ENCODE measurements around the gene DIAPH3.

DIAPH3 gene

DNA sequence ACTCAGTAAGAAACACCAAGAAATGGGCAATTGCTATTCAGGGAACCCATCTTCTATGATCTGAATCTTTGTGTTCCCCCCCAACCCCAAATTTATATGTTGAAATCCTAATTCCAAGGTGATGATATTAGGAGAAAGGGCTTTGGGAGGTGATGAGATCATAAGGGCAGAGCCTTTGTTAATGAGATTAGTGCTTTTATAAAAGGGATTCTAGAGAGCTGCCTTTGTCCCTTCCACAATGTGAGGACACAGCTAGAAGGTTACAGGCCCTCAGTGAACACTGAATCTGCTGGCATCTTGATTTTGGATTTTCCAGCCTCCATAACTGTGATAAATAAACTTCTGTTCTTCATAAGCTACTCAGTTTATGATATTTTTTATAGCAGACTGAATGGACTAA is 376.0 kb downstream of the DIAPH3 start:
- no peak for DNase-seq (ENCODE audit: low read depth in 3 of 3)

DNA sequence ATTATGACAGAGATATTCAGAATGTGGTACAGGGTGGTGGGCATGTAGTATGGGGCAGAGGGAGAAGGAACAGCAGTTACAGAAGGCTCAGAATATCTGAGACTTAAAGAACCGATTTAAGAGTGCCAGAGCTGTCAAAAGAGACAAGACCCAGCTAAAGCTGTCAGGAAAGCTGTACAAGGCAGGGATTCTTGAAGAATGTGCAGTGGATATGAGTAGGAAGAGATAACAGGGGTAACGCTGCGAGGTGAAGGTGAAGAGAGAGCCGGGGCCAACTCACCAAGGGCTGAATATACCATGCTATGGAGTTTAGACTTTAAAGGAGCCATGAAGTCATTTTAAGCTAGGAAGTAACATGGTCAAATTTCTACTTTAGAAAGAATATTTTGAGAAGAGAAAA is 381.0 kb downstream of the DIAPH3 start:
- no peak for DNase-seq (ENCODE audit: low read depth in 3 of 3)

DNA sequence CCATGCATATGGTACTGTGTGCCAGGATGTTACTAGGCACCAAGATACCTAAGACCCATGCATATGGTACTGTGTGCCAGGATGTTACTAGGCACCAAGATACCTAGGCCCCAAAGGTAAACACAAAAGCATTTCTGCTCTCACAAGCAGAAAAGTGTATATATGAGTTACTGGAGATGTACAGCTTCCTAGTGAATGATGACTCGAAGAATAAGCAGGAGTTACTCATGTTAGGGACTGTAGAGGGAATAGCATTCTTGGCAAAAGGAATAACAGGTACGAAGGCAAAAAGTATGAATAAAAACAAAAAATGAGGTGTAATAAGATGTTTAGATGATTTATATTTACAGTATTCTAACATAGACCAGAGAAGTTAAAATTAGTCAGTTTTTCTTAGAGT is 383.7 kb downstream of the DIAPH3 start:
- no peak for DNase-seq (ENCODE audit: low read depth in 3 of 3)

DNA sequence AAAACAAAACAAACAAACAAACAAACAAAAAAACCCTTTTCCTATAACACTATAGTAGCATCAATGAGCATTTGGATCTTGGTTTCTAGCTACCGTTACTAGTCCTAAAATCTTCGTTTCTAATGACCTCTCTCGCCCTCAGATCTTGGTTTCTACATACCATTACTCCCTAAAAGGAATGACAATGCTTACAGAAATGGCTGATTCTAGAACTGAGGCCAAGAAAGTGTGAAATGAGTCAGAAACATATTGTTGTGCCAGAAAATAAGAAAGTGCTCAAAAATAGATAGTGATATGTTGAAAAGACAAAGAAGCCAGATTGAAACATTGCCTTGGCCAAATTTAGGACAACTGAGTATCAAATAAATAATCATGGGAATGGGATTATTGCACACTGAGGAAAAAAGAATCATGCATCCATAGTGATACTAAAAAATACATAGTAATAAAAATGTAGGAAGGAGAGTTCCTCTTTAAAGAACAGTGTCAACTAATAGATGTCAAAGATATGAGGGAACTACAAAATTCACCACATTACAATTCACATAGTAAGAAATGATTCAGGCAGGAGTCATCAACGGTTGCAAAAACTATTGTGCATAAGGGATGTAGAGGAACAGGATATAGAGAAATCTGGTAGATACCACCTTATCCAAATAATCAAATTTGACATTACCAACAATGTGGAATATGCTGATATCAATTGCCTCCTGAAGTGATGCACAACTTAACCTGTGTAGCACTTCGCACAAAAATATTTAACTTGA is 386.6 kb downstream of the DIAPH3 start:
- DNase-seq (ENCODE audit: low read depth in 3 of 3) = no peak

DNA sequence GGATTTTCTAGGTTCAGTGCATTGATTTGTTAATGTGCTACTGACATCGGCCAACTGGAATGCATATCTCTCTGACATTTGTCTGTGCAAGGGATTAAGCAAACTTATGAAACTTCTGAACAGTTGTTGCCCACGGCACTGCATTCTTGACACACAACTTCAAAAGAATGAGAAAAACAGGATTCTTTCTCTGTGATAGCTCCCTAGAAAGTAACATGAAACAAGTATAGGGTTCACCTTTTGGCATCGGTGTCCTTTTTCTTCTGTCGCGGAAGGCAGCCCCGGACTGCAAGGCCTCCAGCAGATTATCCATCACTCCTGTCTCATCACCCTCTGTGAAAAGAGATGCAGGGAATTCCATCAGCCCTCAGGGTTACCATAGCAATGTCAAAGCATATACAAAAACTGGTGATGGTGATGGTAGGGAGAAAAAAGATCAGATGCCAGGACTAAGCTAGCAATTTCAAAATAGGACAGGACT is 389.2 kb downstream of the DIAPH3 start:
- DNase-seq (ENCODE audit: low read depth in 3 of 3) = no peak

DNA sequence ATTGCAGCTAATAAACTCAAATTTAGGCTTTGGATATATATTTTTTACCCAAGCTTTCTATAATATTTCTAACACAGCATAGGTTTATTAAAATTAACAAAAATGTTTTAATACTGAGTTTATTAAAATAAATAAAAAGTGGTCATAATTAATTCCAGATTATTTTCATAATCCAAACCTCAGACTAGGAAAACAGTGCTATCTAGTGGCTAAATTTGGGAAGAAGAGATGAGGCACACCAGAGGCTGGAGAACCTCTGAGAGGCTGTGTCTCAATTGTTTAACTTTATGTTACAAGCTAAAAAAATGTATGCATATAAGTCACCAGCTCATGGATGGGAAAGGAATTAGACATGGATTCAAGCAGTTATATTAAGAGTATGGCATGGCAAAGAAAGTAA is 392.5 kb downstream of the DIAPH3 start:
- DNase-seq (ENCODE audit: low read depth in 3 of 3) = no peak

DNA sequence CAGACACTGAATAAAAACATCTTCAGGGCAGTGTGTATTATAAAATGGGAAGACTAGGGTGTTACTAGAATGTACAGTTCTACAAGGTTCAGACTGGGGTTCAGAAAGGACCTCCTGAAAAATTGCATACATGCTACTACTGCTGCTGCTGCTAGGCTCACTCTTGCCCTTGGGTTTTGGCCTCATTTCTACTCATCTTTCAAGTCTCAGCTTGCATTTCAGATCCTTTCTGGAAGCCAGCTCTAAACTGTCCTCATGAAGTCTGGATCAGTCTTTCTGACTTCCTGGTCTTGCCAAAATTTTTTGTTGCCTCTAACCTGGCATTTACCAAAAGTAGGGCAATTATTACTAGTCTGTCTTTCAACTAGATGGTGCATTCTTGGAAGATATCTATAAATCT is 393.3 kb downstream of the DIAPH3 start:
- no peak for DNase-seq (ENCODE audit: low read depth in 3 of 3)

DNA sequence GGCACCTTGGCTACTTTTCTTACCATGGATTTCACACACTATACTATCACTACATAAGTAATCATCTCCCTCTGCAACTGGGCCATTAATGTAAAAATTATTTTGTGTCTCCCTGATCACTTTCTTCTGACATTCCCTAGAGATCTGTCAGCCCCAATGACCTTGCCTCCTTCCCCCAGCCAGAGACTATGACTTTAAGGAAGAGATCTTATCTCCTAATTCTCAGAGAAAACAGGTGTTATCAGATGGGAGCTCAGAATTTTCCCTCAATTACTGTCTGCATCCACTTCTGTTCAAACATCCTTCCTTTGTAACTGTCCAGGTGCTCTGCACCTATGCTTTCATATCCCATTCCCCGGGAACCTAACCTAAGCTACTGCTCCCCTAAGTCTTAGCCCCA is 397.5 kb downstream of the DIAPH3 start:
- no peak for DNase-seq (ENCODE audit: low read depth in 3 of 3)

DNA sequence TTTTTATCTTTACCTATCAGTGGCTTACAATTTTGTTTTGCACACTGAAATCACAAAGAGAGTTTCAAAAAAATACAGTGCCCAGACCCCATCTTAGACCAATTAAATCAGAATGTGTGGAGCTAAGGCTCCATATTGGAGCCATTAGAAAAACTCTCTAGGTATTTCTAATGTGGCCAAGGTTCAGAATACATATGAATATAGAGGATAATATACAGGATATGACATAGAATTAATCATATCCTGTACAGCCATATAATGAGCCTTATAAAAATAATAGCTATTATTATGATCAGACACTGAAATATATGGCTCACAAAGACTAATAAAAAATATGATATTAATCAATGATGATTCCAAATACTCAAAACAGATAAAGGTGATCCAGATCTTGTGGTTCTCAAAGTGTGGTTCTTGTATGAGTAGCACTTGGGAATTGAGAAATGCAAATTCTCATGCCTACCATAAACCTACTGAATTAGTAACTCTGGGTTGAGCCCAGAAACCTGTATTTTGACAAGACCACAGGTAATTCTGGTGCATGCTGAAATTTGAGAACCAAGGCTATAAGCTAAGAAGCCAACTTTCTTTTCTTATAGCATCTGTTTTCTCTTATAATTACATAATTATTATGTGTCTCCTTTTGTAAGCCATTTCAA is 408.0 kb downstream of the DIAPH3 start:
- no peak for DNase-seq (ENCODE audit: low read depth in 3 of 3)

DNA sequence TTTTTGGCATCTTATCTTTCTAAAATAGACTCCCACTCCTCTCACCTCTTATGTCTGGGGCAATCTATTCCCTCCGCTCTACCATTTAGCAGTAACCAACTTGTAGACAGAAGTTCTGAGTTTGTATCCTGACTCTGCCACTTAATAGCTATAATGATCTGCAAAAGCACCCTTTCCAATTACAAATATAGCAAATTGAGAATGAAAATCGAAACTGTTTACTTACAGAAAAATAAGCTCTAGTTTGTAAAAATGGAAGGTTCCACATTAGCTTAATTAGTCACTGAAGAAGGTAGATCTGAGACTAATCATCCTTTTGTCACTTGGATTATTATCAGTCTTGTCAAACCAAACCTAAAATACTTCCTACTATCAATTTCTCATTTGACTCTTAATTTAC is 409.3 kb downstream of the DIAPH3 start:
- no peak for DNase-seq (ENCODE audit: low read depth in 3 of 3)

DNA sequence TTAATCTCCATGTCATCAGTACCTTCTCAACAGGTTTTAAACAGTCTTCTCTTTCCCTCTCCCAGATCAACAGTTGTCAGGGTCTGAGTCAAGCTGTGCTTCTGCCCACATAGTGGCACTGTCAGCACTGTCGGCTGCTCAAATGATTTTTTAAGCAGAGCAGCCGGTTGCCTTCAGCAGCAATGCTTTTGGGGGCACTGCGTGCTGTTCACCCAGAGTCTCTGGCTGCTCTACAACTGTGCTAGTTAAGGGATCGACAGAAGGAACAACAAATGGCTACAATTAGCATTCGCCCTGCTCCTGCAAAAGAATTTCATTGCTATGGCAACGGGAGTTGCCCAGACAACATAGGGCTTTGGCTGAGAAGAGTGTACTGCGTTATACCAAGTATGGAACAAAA is 412.9 kb downstream of the DIAPH3 start:
- DNase-seq (ENCODE audit: low read depth in 3 of 3) = no peak

DNA sequence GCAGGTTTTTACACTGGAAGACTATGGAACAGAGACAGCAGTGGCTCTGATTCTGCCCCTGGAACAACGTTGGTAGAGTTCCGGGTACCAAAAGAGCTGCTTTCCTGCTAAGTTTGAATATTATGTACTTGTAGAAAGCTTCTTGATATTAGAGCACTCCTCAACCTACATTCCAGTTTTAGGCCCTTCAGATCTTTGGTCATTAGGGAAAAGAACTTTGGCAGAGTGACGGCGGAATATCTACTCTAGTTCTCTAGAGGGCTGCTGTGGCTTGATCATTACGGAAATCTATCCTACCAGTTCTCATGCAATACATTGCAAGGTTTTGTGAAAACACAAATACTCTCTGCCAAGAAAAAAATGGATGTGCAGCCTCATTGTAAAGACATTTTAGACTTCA is 415.7 kb downstream of the DIAPH3 start:
- DNase-seq (ENCODE audit: low read depth in 3 of 3) = no peak

DNA sequence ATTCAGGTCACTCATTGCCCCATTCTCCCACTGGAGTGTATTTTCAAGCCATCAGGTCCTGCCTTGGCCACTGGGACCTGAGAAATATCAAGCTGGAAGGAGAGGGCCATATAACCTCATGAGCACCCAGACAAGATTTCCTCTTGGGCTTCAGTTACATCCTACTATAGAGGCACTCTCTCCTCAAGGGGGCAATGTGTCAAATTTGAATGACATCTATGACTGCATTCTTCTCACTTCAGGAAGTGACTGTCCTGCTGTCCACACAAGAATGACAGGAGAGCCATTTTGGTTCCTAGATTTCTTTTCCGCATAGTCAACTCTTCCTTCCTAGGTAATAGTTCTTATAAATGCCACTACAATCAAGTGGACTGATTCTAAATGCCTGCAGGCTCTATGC is 416.2 kb downstream of the DIAPH3 start:
- DNase-seq (ENCODE audit: low read depth in 3 of 3) = no peak

DNA sequence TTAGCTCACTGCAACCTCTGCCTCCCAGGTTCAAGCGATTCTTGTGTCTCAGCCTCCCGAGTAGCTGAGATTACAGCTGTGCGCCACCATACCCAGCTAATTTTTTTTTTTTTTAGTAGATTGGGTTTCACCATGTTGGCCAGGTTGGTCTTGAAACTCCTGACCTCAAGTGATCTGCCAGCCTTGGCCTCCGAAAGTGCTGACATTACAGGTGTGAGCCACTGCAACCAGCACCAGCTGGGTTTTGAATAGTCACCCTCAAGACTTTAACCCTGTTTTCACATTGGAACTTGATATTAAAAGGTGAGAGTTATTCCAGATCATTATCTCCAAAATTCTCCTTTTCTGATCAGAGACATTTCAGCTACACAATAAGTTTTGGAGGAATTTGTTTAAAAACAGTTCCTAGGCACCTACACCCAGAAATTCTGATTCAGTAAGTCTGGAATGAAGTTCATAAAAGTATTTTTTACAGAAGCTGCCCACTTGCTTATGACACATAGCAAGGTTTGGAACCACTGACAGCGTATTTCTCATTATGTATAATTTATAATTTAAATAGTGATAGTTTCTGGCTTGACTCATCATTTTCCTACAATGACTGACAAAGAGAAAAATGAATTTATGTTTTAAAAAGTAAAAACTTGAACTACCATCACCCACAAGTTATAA is 417.3 kb downstream of the DIAPH3 start:
- no peak for DNase-seq (ENCODE audit: low read depth in 3 of 3)

DNA sequence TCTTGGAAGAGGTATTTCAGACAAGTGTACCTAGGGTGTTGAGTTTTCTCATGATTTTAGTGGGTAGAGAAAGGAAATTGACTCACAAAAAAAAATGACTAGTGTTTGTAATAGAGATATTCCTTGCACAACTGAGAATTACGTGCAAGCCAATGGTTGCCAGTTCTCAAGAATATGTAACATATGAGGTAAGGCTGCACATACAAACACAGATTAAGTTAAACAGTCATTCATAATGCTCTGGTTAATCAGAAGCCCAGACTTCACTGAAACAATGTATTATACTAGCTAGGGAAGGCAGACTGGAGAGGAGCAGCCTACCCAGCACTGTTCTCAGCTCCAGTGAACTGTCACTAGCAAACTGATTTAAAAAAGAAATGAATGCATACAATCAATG is 418.3 kb downstream of the DIAPH3 start:
- DNase-seq (ENCODE audit: low read depth in 3 of 3) = no peak

DNA sequence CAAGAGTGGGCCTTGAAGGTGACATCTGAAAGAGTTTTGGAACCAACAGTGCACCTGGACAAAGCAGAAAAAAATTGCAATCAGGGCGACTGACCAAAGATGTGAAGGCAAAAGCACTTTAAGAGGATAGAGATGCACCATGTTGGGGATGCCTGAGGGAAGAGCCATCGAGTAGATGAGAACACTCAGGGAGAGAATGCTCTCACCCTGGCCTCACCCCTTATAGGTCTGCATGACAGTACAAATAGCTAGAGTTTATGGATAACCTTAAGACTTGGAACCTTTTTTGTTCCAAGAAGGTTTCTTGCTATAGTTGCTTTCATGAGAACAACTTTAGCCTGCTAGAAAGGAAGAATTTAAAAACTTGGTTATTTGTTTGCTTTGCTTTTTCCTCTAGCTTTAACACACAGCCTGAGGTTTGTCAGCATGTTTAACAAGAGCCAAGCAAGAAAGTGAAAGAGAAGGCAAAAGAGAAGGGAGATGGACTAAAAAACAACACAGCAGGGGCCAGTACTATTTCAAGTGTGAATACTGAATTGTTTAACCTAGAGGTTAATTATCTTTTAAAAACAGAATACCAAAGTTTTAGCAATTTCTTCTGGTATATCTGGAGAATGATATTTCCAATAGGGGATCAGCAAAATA is 418.9 kb downstream of the DIAPH3 start:
- no peak for DNase-seq (ENCODE audit: low read depth in 3 of 3)

DNA sequence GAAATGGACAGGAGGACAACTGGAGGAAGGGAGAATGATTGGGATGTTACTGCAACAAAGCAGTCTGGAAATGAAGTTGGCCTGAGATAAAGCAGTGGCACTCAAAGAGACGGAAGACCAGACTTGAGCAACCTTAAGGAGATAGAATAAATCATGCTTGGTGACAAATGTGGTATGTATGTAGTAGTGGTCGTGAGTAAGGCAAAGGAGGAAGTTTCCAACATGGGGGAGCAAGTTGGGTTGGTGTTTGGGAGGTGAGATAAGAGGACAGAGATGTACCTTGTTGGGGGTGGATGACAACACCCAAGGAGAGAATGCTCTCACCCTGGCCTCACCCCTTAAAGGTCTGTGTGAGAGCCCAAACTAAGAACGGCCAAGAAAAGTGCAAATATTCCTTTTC is 420.5 kb downstream of the DIAPH3 start:
- DNase-seq (ENCODE audit: low read depth in 3 of 3) = no peak

DNA sequence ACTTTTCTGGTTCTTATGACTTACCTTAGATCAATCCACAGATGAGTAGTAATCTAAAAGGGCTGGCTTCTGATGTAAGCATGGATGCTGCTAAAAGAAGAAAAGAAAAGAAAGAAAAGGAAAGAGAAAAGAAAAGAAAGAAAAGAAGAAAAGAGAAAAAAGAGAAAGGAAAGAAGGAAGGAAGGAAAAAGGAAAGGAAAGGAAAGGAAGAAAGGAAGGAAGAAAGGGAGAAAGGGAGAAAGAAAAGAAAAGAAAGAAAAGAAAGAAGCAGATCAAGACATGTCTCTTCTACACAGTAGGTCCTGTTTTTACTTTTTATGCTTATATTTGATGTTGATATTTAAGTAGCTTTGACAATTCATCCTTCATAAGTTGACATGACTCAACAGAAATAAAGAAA is 421.3 kb downstream of the DIAPH3 start:
- no peak for DNase-seq (ENCODE audit: low read depth in 3 of 3)

DNA sequence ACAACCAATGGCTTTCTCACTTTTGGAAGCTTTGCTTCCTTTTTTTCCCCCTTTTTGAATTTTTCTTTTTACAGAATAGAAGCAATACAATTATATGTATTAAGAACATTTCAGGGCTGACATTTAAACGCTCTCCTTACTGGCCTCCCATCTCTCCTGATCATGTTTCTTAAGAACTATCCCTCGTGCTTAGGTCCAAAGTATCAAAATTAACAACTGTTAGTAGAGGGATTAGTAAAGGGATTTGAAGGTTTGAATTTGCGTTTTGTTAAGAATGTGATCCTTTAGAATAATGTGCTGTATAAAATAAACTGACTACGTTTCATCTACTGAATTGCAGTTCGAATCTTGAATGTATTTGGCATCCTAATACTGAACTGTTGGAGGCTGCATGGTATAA is 424.8 kb downstream of the DIAPH3 start:
- DNase-seq (ENCODE audit: low read depth in 3 of 3) = no peak

DNA sequence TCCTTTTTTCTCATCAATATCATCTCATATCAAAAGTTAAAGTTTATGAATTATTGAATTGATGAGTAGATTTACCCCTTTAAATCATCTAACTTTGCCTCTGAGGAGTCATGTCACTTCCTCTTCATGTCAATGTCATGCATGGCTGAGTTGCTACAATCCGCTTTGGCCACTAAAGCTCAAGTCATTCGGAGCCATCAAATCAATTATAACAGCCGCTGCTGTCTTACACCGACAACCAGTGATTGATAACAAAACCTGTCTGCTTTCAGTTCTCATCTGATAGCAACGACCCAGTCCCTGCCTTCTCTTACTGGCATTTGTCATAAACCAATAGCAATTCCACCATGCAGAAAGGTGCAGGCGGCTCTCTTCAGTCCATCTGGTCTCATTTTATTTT is 429.3 kb downstream of the DIAPH3 start:
- DNase-seq (ENCODE audit: low read depth in 3 of 3) = no peak

DNA sequence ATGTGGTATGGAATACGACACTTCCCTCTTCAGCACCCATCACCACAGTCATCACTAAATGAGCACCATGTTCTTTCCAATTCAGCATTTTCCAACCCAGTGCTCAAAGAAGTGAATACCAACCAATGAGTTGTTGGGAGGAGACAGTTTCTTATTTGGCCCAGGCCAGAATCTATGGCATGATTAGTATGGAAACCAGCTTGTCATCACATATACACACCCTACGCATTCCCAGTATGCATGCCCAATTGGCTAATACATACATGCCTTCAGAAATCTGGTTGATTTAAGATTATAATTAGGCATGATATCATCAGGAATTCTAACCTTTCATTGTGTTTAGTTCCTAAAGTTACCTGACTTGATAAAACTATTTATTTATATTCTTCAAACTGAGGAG is 430.0 kb downstream of the DIAPH3 start:
- DNase-seq (ENCODE audit: low read depth in 3 of 3) = no peak

DNA sequence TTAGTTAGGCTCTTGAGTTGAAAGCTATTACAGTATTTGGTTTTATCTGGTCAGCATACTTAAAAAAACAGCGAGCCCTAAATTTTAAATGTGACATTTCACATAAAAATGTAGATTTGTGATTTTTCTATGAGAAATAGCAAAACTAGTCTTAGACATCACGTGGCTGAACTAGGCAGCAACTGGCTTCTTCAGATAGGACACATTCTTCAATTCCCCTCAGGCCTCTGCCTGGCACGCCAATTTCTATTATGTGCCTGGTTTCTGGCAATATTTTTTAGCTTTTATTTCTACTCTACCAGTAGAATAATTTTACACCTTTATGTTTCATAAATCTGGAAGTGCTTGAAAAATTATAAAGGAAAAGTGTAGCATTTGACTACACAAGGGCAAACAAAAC is 433.7 kb downstream of the DIAPH3 start:
- no peak for DNase-seq (ENCODE audit: low read depth in 3 of 3)

Data from stimulated activated CD4-positive, alpha-beta T cell treated with anti-CD3 and anti-CD28 coated beads, TNF-alpha, amount 100 ng/mL, for 4 hours (primary cell).